HG03439 (cell line): ENCODE data around the gene ADORA1.

ENCODE experiments used
- ATAC-seq: cut with Tn5 transposase; IDR thresholded peaks from one replicate; pipeline ENCODE4 v1.9.1; 2021; ENCODE audit warnings: mild to moderate bottlenecking, moderate library complexity; ENCODE audit not compliant: unreplicated experiment

Gene ADORA1

DNA sequence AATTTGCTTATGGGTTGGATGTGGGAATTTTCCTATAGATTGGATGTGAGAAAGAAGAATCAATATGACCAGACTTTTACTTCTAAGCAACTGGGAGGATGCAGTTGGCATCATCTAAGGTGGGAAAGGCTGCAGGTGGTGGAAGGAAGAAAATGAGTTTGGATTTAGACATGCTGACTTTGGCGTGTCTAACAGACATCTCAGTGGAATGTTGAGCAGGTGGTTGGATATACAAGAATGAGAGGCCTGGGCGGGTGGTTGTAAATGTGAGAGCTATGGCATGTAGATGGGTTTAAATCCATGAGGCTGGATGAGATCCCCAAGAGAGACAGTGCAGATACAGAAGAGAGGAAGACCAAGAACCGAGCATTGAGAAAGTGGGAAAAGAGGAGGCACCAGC is 10.5 kb downstream of the ADORA1 start:
- no peak for ATAC-seq

DNA sequence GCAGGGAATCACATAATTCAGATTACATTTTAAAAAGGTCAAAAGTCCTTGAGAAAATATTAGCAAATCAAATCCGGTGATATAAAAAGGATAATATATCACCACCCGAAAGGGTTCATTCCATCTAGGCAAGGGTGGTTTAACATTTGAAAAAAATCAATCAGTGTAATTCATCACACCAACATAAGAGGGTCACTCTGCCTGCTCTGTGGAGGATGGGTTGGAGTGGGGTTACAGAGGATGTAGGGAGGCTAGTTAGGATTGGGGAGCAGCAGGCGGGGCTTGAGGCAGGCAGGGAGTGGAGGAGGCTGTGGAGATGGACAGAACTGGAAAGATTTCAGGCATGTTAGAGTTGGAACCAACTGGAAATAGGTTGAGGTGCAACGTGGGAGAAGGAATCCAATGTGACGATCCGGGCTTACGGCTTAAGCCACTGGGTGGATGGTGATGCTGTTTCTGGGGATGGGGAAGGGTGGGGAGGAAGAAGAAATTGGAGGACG is 12.5 kb downstream of the ADORA1 start:
- no peak for ATAC-seq

DNA sequence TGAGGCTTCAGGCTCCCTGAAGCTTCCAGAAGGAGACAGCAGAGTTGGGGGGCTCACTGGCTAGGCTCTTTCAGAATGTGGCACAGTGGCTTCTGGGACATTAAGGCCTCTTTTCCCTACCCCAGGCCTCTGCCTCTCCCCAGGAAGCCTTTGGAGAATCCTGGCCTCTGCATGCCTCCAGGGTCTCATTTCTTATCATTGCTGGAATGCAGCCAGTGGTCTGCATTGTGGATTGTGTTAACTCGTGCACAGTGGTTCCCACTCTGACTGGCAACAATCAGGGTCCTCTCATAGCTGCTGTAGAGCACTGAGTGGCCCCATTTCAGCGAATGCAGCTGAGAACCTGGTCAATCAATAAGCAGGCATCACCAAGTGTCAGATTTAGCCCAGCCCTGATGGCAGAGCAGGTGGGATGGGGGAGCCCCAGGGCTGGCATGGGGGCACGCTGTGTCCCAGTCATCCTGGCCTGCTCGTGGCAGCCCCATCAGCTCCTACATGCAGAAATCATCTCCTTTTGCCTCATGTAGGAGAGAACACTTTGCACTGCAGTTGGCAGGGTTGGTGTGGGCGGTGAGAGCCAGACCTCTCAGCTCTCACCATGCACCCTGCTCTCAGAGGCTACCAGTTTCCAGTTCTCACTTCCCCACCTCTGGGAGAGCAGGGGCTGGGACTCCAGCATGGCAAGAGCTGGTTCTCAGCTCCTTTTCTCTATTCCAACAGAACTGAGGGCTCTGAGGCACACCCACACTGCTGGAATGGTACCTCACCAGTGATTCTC is 13.4 kb downstream of the ADORA1 start:
- ATAC-seq = no peak

DNA sequence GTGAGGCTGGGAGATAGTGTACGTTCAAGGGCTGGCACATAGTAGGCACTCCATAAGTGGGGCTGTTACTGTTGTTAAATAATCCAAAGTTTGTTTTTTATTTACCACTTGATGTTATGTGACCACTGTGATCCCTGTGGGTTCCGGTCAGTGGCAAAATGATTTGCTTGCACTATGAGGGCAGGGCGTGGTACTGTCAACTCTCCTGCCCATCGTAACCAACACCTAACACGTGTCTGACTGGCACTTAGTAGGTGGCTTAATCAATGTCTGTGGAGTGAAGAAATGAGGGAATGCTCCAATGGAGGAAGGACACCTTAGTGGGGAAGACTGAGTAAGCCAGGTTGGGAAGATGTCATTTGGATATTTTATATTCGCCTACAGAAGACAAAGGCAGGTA is 14.6 kb downstream of the ADORA1 start:
- no peak for ATAC-seq

DNA sequence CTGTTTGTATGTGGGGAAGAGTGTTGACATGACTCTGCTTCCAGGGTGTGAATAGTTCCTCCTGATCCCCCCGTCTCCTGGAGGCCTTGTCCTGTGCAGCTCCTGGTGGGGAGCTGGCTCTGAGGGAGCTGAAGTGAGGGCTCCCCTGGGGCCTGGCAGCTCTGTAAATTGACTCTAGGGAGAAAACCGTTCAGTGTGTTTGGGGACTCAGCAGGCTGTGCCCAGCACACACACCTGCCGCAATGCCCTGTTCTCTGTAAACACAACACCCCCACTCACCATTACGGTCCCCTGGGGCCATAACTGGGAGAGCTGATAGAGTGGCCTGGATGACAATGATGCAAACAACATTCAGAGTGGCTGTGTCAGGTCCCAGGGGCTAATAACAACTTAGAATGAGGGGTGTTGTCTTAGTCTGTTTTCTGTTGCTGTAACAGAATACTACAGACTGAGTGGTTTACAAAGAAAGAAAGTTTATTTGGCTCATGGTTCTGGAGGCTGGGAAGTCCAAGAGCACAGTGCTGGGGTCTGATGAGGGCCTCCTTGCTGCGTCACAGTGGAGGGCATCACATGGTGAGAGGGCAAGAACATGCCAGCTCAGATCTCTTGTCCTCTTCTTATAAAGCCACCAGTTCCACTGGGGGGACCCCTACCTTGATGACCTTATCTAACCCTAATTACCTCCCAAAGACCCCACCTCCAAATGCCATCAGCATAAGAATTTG is 15.3 kb downstream of the ADORA1 start:
- no peak for ATAC-seq

DNA sequence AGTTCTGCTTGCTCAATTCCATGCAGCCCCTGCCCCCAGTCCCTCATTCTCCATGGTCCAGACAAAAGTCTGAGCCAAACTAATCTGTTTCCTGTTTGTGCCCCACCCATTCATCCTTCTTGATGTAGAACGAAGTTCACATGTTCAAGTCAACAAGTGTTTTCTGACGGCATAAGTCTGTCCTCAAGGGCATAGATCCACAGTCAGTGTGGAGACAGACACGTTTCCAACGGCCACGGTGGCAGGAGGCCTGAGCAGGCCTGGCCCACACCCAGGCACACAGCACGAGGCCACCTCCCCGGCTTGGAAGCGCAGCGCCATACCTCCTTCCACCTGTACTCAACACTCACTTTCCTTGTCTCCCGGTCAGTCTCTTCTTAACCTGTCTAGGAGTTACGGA is 16.1 kb downstream of the ADORA1 start:
- ATAC-seq = no peak

DNA sequence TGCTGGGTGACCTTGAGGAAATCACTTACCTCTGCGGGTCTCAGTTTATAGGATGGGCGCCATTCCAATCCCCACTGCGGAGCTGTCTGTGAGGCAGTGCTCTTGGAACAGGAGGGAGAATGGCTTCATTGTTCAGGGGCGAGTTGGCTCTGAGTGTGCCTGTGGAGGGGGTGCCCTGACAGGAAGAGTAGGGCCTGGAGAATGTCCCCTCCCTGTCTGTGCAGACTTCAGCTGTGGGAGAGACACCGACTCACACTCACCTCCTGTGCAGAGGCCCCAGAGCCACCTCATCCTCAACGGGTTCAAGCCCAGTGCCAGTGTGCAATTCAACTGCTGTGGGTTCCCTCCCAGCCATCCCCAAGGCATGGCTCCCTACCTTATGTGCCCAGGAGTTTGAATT is 17.1 kb downstream of the ADORA1 start:
- ATAC-seq = no peak

DNA sequence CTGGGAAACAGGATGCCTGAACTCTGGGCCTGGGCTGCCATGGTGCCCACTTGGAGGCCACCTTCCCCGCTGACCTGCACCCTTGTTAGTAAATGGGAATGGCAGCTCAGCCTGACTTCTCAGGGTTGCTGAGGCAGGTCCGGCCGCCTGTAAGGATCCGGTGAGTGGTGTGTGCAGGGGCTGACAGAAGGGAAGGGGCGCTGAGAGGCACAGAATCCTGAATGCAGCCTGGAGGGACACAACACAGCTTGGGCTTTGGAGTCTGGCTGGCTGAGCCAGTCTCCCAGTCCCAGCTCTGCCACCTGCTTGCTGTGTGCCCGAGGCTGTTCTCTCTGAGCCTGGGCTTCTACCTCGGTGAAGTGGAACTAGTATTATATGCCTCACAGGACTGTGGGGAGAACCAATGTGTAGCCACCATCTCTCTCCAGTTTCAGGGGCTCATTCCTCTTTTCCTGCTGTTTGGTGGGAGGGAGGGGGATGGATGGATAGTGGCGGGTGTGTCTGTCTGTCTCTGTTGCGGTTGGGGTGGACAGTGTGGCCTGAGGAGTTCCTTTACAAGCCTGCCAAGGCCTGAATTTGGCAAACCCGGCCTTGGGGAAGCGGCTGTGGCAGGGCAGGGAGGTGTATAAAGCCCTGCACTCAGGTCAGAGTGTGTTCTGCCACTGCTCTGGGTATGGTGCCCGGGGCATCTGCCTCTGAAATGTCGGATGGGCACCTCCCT is 18.0 kb downstream of the ADORA1 start:
- no peak for ATAC-seq

DNA sequence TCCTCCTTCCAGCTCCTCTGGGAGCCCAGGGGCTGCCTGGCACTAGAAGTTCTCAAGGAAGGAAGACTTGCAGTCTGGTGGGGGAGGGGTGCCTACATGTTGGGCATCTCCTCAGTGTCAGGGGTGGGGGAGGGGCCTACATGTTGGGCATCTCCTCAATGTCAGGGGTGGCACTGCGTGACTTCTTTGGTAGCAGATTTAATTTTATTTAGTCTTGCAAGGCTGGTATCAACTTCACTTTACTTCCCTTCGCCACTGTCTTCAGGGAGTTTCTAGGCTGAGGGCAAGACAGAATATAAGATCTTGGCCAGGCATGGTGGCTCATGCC is 18.5 kb downstream of the ADORA1 start:
- ATAC-seq = no peak

DNA sequence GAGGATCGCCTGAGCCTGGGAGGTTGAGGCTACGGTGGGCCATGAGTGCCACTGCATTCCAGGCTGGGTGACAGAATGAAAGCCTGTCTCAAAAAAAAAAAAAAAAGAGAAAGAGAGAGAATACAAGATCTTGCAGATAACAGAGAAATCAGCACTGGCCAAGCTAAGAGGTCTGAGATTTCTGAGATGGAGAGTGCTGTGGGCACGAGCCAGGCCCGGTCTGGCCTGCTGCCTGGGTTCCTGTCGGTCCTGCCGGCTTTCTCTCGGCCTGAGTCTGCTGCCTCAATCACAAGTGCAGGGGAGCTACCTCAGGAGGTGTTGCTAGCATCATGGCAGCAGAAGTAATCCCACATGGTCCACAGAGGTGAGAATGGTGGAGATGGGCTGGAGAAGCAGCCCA is 19.0 kb downstream of the ADORA1 start:
- no peak for ATAC-seq

DNA sequence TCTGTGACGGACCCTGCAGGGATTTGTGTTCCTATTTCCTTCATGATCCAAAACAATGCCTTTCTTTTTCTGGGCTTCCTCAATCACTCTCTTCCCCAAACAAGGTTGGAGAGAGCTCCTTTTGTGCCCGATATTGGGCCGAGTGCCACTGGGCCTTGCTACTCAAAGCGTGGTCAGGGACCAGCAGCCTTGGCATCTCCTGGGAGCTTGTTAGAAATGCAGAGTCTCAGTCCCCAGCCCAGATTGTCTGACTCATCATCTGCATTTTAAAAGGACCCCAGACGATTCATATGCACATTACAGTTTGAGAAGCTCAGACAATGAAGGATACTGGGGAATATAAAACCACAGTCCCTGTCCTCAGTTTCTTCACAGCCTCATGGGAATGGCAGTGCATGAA is 19.9 kb downstream of the ADORA1 start:
- ATAC-seq = no peak

DNA sequence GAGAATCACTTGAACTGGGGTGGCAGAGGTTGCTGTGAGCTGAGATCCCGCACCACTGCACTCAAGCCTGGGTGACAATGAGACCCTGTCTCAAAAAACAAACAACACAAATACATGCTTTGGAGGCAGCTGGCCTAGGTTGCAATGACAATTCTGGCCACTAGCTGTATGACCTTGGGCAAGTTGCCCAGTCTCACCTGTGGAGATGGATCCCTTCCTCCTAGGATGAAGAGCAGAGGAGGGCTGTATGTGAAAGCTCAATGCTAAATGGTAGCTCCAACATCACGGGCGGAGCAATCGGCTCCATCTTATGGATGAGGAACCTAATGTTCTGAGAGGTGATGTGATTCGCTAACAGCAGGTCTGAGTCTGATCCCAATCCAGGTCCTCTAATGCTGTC is 20.6 kb downstream of the ADORA1 start:
- no peak for ATAC-seq

DNA sequence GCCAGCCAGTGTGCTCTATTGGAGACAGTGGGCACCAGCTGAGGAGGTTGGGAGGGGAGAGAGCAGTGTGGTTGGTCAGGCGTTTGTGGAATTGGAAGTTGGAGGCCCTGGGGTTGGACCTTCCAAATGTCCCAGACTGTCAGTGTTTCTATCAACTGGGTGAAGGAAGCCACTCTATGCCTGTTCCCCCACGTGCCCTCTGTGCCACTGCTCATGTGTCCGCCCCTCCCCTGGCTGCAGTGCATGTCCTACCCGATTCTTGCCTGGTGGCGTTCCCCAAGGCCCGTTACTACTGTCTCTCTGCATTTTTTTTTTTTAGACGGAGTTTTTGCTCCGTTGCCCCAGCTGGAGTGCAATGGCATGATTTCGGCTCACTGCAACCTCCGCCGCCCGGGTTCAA is 21.1 kb downstream of the ADORA1 start:
- ATAC-seq = no peak

DNA sequence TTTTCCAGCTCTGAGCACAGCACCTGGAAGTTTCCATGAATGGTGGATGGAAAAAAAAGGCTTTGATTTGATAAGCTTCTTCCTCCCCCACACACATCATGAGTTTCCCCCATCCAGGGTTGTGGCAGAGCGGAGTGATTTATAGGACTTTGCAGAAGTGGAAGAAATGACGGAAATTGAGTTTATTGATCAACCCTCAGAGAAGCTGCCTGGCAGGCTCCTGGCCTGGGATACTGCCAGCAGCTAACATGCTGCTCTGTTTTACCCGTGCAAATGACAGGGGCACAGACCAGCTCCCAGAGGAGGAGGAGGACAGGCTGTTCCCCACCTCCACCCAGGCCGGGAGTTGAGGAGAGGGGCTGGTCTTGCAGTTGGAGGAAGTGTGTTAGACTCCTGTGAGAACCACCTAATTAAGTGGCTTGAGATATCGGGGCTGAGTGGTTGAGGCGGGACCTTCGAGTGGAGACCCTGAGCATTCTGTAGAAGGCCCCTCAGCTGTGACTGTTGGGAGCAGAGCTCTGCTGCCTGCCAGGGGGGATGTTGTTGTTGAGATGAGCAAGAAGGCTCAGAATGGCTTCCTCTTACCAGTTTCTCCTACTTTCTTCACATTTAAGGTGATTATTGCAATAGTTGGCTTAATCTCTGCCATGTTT is 21.8 kb downstream of the ADORA1 start:
- ATAC-seq = no peak

DNA sequence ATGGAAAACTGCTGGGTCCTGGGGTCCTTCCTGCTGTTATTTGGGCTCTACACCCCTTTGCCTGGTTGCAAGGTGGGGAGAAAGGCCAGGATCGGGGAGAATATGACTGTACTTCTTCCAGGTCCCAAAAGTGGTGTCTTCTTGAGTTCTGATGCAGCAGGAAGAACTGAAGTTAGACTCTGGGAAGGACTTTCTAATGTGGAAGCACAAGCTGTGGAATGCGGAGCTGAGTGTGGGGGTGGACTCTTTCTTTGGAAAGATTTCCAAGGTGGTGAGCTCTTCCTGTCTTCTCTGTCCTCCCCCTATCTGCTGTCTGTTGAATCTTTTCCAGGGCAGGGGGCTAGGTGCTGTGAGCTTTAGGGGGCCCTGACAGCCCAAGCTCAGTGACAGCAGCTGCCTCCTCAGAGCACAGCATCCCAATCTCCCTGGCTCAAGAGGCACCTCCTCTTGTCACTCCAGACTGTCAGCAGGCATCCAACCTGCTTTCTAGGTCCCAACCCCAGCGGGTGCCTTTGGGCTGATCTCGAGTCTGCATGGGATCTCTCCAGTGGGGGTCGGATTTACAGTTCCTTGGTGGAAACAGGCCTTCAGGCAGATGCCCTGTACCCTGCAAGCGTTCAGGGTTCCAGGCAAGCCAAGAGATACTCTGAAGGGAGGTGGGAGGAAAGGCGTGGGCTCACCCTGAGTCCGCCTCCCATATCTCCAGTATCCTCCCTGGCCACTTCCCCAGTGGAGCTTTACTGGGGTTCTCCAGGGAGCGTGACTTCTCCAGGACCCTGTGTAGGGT is 23.2 kb downstream of the ADORA1 start:
- no peak for ATAC-seq

DNA sequence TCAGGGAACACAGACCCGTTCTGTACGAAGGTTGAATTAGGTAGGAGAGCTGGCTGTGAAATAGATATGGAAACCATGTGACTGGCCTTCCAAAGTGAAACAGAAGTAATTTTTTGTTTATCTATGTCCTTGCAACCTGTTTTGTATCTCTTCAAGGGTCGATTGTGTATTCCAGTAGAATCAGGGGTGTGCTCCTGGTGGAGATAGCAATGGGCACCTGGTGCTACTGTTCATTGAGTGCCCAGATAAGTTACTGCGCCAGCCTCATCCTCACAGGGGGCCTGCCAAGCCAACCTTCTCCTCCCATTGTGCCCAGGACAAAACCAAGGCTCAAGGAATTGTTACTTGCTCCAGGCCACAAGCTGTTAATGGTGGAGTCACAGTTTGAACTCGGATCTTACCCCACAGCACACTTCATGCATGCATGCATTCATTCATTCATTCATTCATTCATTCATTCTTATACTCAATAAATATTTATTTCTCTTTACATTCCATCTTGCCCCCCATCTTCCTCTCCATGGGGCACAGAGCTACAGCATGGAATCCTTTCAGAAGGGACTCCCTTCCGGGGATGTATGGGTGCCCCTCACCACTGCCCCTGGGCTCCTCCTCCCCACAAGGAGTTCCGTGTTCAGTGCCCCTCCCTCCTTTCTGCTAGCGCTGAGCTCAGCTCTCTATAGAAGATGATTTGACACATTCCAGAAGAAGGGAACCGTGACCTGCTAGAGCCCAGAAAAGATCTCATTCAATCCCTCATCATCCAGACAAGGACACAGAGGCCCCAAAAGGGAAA is 24.0 kb downstream of the ADORA1 start:
- no peak for ATAC-seq

DNA sequence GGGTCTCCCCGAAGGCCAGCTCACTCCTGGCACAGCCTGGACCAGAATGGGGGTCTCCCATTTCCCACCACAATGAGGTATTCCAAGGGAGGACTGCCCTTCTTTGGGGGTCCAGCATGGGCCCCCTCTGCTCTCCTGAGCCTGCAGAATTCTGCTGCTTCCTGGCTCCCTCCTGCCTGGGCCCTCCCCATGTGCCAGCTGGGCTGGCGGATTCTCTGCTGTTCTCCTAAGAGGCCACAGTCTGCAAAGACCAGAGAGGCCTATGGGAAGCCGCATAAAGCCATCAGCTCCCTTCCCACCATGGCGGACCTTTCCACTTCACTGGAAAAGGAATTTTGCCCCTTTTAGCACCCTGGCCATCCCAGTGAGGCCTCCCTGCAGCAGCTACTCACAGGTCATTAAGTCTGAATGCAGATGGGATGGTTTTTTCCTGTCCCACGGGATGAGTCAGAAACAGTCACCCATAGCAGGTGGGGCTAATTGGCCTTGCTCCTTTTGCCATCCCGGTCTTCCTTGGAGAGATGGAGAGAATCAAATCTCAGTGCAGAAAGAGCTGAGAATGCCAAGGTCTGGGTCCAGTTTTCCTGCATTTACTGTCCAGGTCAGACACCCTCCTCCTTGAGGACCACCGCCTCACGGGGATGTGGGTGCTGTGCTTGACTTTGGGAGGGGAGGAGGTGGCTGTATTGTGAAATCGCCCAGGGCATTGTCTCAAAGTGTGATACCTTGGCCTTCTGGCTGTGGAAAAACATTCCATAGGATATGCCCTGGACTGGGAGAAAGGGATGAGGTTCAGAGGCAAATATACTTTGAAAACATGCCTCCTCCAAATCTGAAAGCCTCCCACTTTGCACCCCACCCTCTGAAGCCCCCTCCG is 24.9 kb downstream of the ADORA1 start:
- ATAC-seq = no peak

DNA sequence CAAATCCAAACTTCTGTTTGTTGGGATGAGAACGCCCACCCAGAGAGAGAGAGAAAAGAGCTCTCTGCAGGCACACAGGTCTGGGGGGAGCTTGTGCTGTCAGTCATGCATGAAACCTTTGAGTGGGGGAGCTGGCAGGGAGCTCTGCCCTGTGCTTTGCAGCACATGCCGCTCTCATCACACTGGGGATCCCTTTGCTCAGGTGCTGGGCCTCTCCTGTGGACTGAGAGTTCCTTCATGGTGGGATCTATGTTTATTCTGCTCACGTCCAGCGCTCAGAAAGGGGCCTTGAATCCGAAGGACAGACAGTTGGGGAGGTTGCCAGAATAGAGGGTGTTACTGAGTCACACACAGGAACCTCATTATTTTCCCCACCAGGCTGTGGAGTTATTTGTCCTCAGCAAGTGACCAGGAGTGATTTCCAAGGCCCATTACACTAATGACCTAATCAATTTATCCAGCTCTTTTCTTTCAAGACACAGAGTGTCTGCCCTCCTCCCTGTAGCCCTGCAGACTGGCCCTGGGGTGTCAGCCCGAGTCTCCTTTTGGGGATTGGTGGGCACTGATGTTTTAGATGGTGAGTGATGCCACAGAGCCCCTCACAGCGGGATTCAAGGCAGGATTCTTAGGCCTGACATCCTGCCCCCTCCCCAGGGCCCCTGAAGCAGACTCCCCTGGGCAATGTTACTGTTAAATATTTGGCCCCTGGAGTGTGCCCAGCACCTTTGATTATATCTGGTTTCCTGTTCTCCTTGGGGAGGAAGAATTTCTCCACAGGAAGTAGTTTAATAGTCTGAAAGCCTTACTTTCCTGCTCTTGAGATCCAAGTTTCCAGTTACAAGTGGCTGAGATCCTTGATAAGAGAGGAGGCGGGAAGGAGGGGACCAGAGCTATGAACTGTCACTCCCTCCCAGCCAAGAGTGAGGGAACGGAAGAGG is 25.8 kb downstream of the ADORA1 start:
- no peak for ATAC-seq
